ENCODE measurements around the gene COL15A1.

The COL15A1 gene

GRCh38 chr9:98972716-98973115, 29.0 kb downstream of the COL15A1 start:
- DNase-seq: peak in 2 of 56 donors; percentile 19 to 31

GRCh38 chr9:98973171-98973570, 29.5 kb downstream of the COL15A1 start:
- no peak for DNase-seq

DNA sequence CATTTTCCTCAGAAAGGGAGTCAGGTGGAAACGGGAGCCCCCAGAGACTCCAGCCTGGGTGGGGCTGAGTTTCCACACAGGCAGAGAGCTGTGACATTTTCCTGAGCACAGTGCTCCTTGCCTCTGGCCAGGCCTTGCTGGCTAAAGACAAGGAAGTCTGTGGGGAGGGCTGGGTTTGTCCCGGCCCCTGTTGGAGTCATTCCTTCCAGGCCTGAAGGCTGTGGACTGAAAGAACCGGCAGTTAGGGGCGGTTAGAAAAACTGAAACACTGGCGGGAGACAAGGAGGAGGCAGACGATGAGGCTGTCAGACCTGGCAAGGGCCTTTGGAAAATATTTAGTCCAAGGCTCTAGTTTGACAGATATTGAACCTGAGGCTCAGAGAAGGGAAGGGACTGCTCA, 29.9 kb downstream of the COL15A1 start:
- no peak for DNase-seq

- no peak for DNase-seq
Observed at GRCh38 chr9:98974106-98974505, 30.4 kb downstream of the COL15A1 start.

GRCh38 chr9:98974554-98974953, 30.8 kb downstream of the COL15A1 start:
- no peak for DNase-seq

DNA sequence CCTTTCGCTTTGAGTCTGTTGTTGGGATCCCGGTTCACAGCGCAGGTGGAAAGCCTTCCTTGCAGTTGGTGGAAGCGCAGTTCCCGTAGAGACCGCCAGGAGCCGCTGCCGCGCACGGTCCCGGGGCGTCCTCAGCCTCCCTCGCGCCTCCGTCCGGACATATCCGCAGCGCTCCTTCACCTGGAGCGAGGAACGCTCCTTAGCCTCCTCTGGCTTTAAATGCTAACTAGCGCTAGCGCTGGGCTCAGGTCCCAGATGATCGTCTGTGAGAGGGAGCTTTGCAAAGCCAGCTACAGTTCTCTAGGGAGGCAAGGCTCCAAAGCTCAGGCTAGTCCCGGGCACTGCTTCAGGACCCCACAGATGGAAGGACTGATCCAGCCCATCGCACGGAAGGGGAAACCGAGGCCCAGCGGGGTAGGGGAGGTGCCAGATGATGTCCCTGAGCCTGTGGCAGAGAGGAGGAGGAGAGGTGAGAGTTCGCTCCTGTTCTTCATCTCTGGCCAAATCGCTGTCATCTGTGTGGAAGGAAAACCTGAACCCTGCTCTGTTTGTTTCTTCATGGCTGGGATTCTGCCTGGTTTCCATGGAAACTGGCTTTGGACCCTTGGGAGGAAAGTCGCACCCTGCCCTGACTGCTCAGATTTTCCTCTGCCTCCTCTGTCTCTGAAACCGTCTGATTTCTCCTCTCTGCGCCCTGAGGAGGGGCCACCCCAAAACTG, 31.4 kb downstream of the COL15A1 start:
- peak in 51 of 56 donors; percentile 10 to 82 (median 53) for DNase-seq

DNA sequence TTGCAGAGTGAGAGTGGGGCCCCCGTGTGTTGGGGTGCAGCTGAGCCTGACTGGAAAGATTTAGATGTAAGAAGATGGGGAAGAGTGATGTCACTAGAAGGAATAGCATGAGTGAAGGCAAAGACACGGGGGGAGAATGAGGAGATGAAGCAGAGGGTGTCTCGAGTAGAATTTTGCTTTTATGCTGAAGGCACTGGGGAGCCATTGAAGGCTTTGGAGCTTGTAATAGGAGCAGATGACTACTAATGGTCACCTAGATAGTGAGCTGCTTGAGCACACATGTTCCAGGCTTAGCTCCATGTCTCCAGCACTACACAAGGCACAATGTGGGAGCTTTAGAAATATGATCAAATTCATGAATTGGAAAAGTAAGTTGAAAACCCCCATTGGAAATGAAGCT, 32.1 kb downstream of the COL15A1 start:
- DNase-seq: no peak

DNA sequence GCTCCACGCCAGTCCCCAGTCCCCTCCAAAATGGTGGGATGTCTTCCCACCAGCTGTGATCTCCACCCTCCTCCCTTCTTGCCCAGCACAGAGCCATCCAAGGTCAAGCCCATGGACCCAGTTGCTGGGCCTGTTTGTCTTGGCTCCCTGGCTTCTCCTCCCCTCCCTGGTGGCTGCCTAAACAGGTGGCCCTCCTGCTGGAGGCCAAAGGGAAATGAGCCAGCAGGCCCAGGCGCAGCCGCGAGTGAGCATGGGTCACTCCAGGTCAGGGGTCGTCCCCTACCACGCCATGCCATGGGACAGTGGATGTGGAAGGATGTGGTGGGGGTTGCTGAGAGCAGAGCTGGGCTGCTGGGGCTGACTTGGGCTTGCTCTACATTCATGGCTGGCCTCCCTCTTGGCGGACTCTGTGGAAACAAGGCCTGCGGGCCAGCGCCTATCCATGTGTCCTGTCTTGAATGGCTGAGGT, 33.6 kb downstream of the COL15A1 start:
- DNase-seq: no peak

DNA sequence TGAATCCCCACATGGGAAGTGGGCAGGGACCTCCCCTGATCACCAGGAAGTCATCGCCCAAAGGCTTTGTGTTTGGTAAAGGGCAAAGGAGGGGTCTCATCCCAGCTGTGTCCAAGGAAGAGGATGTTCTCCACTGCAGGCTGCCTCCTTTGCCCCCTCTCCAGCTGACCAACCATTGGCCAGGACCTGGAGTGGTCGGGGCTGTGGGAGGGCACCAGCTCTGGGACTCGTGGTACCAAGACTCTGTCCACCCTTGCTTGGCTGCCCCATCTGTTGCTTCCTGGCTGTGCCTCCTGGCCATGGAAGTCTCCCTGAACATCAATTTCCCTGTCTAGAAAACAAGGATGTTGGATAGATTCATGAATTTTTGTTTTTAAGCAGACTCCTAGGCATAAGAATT, 34.1 kb downstream of the COL15A1 start:
- DNase-seq: no peak

DNA sequence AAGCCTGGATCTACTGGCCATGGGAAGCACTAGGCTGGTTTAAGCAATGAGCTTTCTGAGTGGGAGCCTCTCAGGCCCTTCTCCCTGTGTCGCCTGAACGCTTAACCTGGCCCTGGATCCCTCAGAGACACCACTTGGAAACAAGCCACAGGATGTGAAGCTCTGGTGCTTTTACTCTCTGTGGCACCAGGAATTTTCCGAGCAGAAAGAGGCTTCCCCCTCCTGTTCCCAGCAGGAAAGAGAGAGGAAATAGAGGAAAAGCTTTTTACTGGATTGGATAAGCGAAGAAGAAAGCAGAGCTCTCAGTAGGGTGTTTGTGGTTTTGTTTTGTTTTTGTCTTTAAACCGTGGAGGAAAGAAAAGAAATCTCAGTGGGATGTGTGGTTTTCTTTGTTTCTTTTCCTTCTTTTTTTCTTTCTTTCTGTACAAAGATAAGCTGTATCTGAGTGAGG, 34.5 kb downstream of the COL15A1 start:
- no peak for DNase-seq

GRCh38 chr9:98980291-98980690, 36.6 kb downstream of the COL15A1 start:
- DNase-seq: no peak

GRCh38 chr9:98983295-98984268, 39.9 kb downstream of the COL15A1 start:
- no peak for DNase-seq

- DNase-seq: no peak
Observed at GRCh38 chr9:98985596-98985995, 41.9 kb downstream of the COL15A1 start.

GRCh38 chr9:98986866-98987651, 43.4 kb downstream of the COL15A1 start:
- no peak for DNase-seq

GRCh38 chr9:98989036-98990000, 45.6 kb downstream of the COL15A1 start:
- peak in 1 of 56 donors; percentile 3 for DNase-seq

- DNase-seq: no peak
Observed at GRCh38 chr9:98990181-98990870, 46.6 kb downstream of the COL15A1 start.

- DNase-seq: no peak
Observed at GRCh38 chr9:98992107-98992884, 48.6 kb downstream of the COL15A1 start.

DNA sequence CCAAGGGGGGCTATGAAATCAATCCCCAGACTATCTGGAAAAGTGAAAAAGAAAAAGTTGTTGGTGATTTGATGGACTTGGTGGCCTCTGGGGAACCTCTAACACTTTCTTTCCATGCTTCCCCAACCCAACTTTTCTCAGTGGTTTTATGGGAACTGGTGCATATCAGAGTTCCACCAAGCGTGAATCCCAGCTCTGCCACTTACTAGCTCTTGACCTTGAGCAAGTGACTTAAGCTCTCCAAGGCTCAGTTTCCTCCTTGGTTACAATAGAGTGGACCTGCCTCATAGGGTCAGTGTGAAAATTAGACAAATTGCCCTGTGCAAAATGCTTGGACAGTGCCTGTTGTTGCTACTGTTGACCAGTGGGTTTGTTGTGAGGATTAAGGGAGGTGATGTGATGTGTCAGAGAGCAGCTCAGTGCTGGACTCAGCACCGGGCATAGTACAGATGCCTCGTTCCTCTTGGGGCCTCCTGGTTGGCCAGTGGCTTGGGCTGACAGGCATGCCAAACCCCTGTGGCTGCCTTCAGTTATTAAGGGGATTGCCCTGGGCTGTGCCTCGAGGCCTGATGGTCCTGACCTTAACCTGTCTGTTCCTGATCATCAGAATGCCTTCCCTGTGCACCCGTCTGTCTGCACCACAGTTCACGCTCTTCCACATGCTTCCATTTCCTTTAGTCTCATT, 49.3 kb downstream of the COL15A1 start:
- no peak for DNase-seq
